ENCODE data around the gene GALNT16. TPM values are rescaled to one million over a fixed set of nuclear protein-coding genes. Genes with fewer than 3 reads are reported as not detected.
A peak's percentile ranks its signal among the peaks of the same experiment; 100 is the strongest.

The GALNT16 gene
- total and polyA plus RNA-seq, 9 donors: 10.7 to 36.8 (median 20.0) TPM

- Histone ChIP-seq H3K4me3 (ENCODE audit: low read length) (no peak overlapping the region), H3K4me1 (ENCODE audit: control insufficient read depth, insufficient read depth, low read length) (peaks cover 14% of the 10 kb centered on the region), H3K27ac (ENCODE audit: low read length) (no peak overlapping the region), H3K9me3 (replicated peaks; ENCODE audit: control insufficient read depth, low read depth, low read length) (no peaks in the 10 kb centered on the region), H3K27me3 (ENCODE audit: control insufficient read depth, insufficient read depth, low read length) (no peaks in the 10 kb centered on the region), H3K36me3 (ENCODE audit: control insufficient read depth, insufficient read depth, low read length) (peaks cover 4% of the 10 kb centered on the region)
- no peak for DNase-seq
- WGBS (ENCODE audit: insufficient coverage): 91% methylated on average over 2 of the region's 5 CpGs
Measured at GRCh38 chr14:69350892-69351291, 90.9 kb downstream of the GALNT16 start.

- WGBS (ENCODE audit: insufficient coverage): 65% methylated on average over 3 of the region's 3 CpGs
- H3K9me3 ChIP-seq (replicated peaks; ENCODE audit: control insufficient read depth, low read depth, low read length): no peaks in the 10 kb centered on the region
- H3K36me3 ChIP-seq (ENCODE audit: control insufficient read depth, insufficient read depth, low read length): peaks cover 4% of the 10 kb centered on the region
- no peaks in the 10 kb centered on the region for H3K27me3 ChIP-seq (ENCODE audit: control insufficient read depth, insufficient read depth, low read length)
- no peak overlapping the region for H3K27ac ChIP-seq (ENCODE audit: low read length)
- H3K4me3 ChIP-seq (ENCODE audit: low read length): no peak overlapping the region
- peaks cover 17% of the 10 kb centered on the region for H3K4me1 ChIP-seq (ENCODE audit: control insufficient read depth, insufficient read depth, low read length)
- no peak for DNase-seq
Measured at GRCh38 chr14:69351385-69351784, 91.4 kb downstream of the GALNT16 start.

GRCh38 chr14:69351911-69352310 is 92.0 kb downstream of the GALNT16 start:
- H3K36me3 ChIP-seq (ENCODE audit: control insufficient read depth, insufficient read depth, low read length): peaks cover 4% of the 10 kb centered on the region
- H3K4me1 ChIP-seq (ENCODE audit: control insufficient read depth, insufficient read depth, low read length): peaks cover 17% of the 10 kb centered on the region
- no peaks in the 10 kb centered on the region for H3K27me3 ChIP-seq (ENCODE audit: control insufficient read depth, insufficient read depth, low read length)
- no peak overlapping the region for H3K27ac ChIP-seq (ENCODE audit: low read length)
- H3K9me3 ChIP-seq (replicated peaks; ENCODE audit: control insufficient read depth, low read depth, low read length): no peaks in the 10 kb centered on the region
- H3K4me3 ChIP-seq (ENCODE audit: low read length): no peak overlapping the region
- 60% methylated on average over 1 of the region's 5 CpGs for WGBS (ENCODE audit: insufficient coverage)
- no peak for DNase-seq

GRCh38 chr14:69353168-69353567 is 93.2 kb downstream of the GALNT16 start:
- DNase-seq: no peak
- no peak overlapping the region for H3K27ac ChIP-seq (ENCODE audit: low read length)
- WGBS (ENCODE audit: insufficient coverage): 78% methylated on average over 2 of the region's 3 CpGs

GRCh38 chr14:69354383-69355153 is 94.6 kb downstream of the GALNT16 start:
- Histone ChIP-seq H3K9me3 (replicated peaks; ENCODE audit: control insufficient read depth, low read depth, low read length) (no peaks in the 10 kb centered on the region), H3K27me3 (ENCODE audit: control insufficient read depth, insufficient read depth, low read length) (no peaks in the 10 kb centered on the region), H3K4me1 (ENCODE audit: control insufficient read depth, insufficient read depth, low read length) (peaks cover 17% of the 10 kb centered on the region), H3K4me3 (ENCODE audit: low read length) (no peak overlapping the region), H3K36me3 (ENCODE audit: control insufficient read depth, insufficient read depth, low read length) (peaks cover 4% of the 10 kb centered on the region), H3K27ac (ENCODE audit: low read length) (no peak overlapping the region)
- 60% methylated on average over 11 of the region's 11 CpGs for WGBS (ENCODE audit: insufficient coverage)
- no peak for DNase-seq

More at GRCh38 chr14:69353168-69353567, 93.2 kb downstream of the GALNT16 start:
- Histone ChIP-seq H3K27me3 (ENCODE audit: control insufficient read depth, insufficient read depth, low read length) (no peaks in the 10 kb centered on the region), H3K36me3 (ENCODE audit: control insufficient read depth, insufficient read depth, low read length) (peaks cover 4% of the 10 kb centered on the region), H3K4me1 (ENCODE audit: control insufficient read depth, insufficient read depth, low read length) (peaks cover 17% of the 10 kb centered on the region), H3K9me3 (replicated peaks; ENCODE audit: control insufficient read depth, low read depth, low read length) (no peaks in the 10 kb centered on the region), H3K4me3 (ENCODE audit: low read length) (no peak overlapping the region)

GRCh38 chr14:69355154-69355597 is 95.2 kb downstream of the GALNT16 start:
- Histone ChIP-seq H3K4me1 (ENCODE audit: control insufficient read depth, insufficient read depth, low read length) (peaks cover 17% of the 10 kb centered on the region), H3K27ac (ENCODE audit: low read length) (peak overlapping the region; percentile 29), H3K4me3 (ENCODE audit: low read length) (no peak overlapping the region), H3K27me3 (ENCODE audit: control insufficient read depth, insufficient read depth, low read length) (no peaks in the 10 kb centered on the region), H3K9me3 (replicated peaks; ENCODE audit: control insufficient read depth, low read depth, low read length) (no peaks in the 10 kb centered on the region), H3K36me3 (ENCODE audit: control insufficient read depth, insufficient read depth, low read length) (peaks cover 4% of the 10 kb centered on the region)
- WGBS (ENCODE audit: insufficient coverage): 63% methylated on average over 6 of the region's 6 CpGs
- DNase-seq: no peak

GRCh38 chr14:69355607-69356281 is 95.8 kb downstream of the GALNT16 start:
- 58% methylated on average over 5 of the region's 6 CpGs for WGBS (ENCODE audit: insufficient coverage)
- H3K4me3 ChIP-seq (ENCODE audit: low read length): no peak overlapping the region
- H3K27me3 ChIP-seq (ENCODE audit: control insufficient read depth, insufficient read depth, low read length): no peaks in the 10 kb centered on the region
- peaks cover 4% of the 10 kb centered on the region for H3K36me3 ChIP-seq (ENCODE audit: control insufficient read depth, insufficient read depth, low read length)
- no peaks in the 10 kb centered on the region for H3K9me3 ChIP-seq (replicated peaks; ENCODE audit: control insufficient read depth, low read depth, low read length)
- peak overlapping the region; percentile 29 for H3K27ac ChIP-seq (ENCODE audit: low read length)
- DNase-seq: peak; percentile 64
- H3K4me1 ChIP-seq (ENCODE audit: control insufficient read depth, insufficient read depth, low read length): peaks cover 17% of the 10 kb centered on the region

- 85% methylated on average over 3 of the region's 7 CpGs for WGBS (ENCODE audit: insufficient coverage)
- Histone ChIP-seq H3K4me3 (ENCODE audit: low read length) (no peak overlapping the region), H3K27me3 (ENCODE audit: control insufficient read depth, insufficient read depth, low read length) (no peaks in the 10 kb centered on the region), H3K27ac (ENCODE audit: low read length) (no peak overlapping the region), H3K36me3 (ENCODE audit: control insufficient read depth, insufficient read depth, low read length) (peaks cover 4% of the 10 kb centered on the region), H3K4me1 (ENCODE audit: control insufficient read depth, insufficient read depth, low read length) (peaks cover 15% of the 10 kb centered on the region), H3K9me3 (replicated peaks; ENCODE audit: control insufficient read depth, low read depth, low read length) (no peaks in the 10 kb centered on the region)
- no peak for DNase-seq
Measured at GRCh38 chr14:69356903-69357543, 97.1 kb downstream of the GALNT16 start.

- Histone ChIP-seq H3K27ac (ENCODE audit: low read length) (no peak overlapping the region), H3K4me1 (ENCODE audit: control insufficient read depth, insufficient read depth, low read length) (peaks cover 15% of the 10 kb centered on the region), H3K36me3 (ENCODE audit: control insufficient read depth, insufficient read depth, low read length) (no peaks in the 10 kb centered on the region), H3K4me3 (ENCODE audit: low read length) (no peak overlapping the region), H3K9me3 (replicated peaks; ENCODE audit: control insufficient read depth, low read depth, low read length) (no peaks in the 10 kb centered on the region), H3K27me3 (ENCODE audit: control insufficient read depth, insufficient read depth, low read length) (no peaks in the 10 kb centered on the region)
- no peak for DNase-seq
- WGBS (ENCODE audit: insufficient coverage): 57% methylated on average over 5 of the region's 7 CpGs
Measured at GRCh38 chr14:69357544-69358200, 97.7 kb downstream of the GALNT16 start.
